ENCODE results near the gene TMED8.
A peak's percentile ranks its signal among the peaks of the same experiment; 100 is the strongest.
"Not testable (repeated sequence)": the region's sequence is repeated elsewhere in the genome, so short reads cannot be mapped to it uniquely, and the experiment has no call there.

Gene TMED8

DNA sequence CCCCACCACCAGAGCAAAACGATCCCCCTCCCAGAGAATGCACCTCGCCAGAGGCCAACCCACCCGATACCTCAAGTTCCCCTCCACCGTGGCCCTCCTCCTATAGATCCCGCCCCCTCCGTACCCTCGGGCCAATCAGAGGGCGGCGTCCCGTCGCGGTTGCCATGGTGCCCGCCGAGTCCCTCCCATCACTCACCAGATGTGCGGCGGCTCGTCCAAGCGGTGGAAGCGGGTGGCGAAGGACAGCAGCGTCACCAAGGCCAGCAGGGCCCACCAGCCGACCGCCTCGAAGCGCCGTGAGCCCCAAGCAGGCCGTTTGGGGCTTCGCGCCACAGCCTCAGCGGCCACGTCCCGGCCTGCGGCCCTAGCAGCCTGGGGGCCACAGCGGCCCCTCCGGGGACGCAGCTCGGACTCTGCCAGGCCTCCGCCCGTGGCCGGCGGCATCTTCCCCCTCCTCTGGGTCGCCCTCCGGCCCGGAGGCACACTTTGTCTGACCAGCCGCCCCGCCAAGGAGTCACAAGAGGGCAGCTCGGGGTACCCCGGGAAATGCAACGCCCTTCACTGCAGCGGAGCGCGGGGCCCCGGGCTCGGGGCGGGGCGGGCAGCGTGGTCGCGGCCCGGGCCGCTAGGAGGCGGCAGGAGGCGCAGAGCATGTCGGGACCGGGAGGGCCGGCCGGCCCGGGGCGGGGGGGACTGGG is 56.5 kb downstream of the TMED8 start, which contains the start of gene POMT2:
POMT2 (minus strand) TSS at position 646 of the 698 bp plus-strand sequence; CDS start at position 444, 202 bp downstream.
- Mint-ChIP-seq H3K9me3 (no peaks in the 10 kb centered on the region), H3K27me3 (no peaks in the 10 kb centered on the region), H3K36me3 (no peaks in the 10 kb centered on the region), H3K27ac (peak within 1 kb of the TSS; percentile 97), H3K4me1 (peaks cover 21% of the 10 kb centered on the region), H3K4me3 (peak within 1 kb of the TSS; percentile 95)
- peak; percentile 87 for ATAC-seq

DNA sequence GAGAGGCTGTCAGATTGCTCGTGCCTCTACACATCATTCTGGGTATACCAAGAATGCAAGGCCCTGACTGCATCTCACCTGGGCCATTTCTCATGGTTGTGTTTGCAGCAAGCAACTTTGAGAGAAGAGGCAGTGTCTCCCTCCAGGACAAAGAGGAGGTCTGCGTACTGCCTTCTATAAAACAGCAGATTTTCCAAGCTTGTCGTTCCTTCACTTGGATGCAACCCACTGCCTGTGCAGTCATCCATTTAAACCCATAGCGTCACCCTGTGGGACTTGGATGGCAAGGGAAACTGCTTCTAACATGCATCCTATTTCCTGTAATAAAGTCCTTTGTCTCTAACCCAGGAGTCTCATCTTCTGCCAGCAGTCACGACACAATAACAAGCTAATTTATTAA is 57.5 kb downstream of the TMED8 start:
- Mint-ChIP-seq H3K4me1 (peaks cover 21% of the 10 kb centered on the region), H3K27ac (no peak overlapping the region), H3K4me3 (no peak overlapping the region), H3K36me3 (no peaks in the 10 kb centered on the region), H3K9me3 (no peaks in the 10 kb centered on the region), H3K27me3 (no peaks in the 10 kb centered on the region)
- ATAC-seq = no peak

DNA sequence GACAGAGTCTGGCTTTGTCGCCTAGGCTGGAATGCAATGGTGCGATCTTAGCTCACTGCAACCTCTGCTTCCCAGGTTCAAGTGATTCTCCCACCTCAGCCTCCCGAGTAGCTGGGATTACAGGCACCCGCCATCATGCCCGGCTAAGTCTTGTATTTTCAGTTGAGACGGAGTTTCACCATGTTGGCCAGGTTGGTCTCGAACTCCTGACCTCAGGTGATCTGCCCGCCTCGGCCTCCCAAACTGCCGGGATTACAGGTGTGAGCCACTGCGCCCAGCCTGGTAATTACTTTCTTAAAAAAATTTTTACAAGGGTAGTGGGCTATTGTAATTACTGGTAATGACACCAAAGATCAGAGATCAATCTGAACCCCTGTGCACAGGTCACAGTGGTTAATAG is 58.1 kb downstream of the TMED8 start:
- H3K27ac Mint-ChIP-seq, H3K9me3 Mint-ChIP-seq, H3K4me3 Mint-ChIP-seq, H3K27me3 Mint-ChIP-seq, H3K36me3 Mint-ChIP-seq, ATAC-seq: not testable (repeated sequence)
- peaks cover 21% of the 10 kb centered on the region for H3K4me1 Mint-ChIP-seq

DNA sequence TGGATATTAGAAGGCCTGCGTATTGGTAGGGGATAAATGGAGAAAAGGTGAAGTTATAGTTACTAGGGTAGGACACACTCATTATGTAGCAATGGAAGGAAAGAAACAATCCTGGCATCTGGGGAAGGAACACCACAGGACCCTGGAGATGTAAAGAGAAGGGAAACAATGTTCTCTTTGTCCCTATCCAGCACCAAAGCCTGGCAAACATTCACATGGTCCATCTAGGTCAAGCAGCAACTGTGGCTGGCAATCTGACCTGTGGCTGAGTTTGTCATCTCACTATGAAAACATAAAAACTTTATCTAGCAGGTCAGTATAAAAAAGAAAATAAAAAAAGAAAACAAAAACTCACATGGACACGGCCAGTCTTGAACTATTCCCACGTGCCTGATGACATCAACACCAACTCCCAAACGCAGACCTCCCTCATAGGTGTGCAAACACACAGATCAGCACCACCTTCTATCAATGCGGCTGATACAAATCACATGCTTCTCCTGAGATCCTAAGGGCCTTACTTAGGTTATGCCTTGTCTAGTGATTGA is 58.8 kb downstream of the TMED8 start:
- Mint-ChIP-seq H3K36me3 (no peaks in the 10 kb centered on the region), H3K4me1 (peaks cover 21% of the 10 kb centered on the region), H3K4me3 (no peak overlapping the region), H3K9me3 (no peaks in the 10 kb centered on the region), H3K27ac (no peak overlapping the region), H3K27me3 (no peaks in the 10 kb centered on the region)
- ATAC-seq = no peak

DNA sequence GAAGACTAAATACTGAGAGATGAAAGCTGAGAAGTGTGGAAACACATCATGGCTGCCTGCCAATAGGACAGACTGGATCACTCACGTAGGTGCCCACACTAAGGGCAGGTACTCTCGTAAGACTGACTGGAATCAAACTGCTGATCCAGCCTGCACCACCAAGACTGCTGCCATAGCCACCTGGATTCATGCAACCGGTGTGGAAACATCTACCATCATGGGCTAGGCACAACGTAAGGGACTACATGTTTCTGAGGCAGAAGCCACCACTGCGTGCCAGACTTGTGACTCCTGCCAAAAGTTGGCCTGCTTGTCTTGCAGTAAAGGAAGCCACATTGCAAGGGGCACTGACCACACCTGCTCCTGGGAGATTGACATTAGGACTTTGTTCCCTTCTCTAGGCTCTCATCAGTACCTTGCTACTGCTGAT is 60.0 kb downstream of the TMED8 start:
- Mint-ChIP-seq H3K4me3 (no peak overlapping the region), H3K36me3 (no peaks in the 10 kb centered on the region), H3K9me3 (no peaks in the 10 kb centered on the region), H3K27me3 (no peaks in the 10 kb centered on the region), H3K27ac (no peak overlapping the region), H3K4me1 (peaks cover 11% of the 10 kb centered on the region)
- ATAC-seq = no peak

DNA sequence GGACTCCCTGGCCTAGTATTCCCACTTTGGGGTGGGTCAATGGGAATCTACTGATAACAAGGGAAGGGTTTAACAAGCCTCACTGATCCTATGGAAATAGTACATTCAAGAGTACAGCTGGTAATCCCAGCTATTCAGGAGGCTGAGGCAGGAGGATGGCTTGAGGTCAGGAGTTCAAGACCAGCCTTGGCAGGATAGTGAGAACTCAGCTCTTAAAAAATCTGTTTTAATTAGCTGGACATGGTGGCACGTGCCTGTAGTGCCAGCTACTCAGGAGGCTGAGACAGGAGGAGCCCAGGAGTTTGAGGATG is 60.7 kb downstream of the TMED8 start:
- ATAC-seq = no peak
- Mint-ChIP-seq H3K36me3 (peaks cover 4% of the 10 kb centered on the region), H3K4me3 (no peak overlapping the region), H3K27me3 (no peaks in the 10 kb centered on the region), H3K27ac (no peak overlapping the region), H3K9me3 (no peaks in the 10 kb centered on the region), H3K4me1 (peaks cover 7% of the 10 kb centered on the region)

DNA sequence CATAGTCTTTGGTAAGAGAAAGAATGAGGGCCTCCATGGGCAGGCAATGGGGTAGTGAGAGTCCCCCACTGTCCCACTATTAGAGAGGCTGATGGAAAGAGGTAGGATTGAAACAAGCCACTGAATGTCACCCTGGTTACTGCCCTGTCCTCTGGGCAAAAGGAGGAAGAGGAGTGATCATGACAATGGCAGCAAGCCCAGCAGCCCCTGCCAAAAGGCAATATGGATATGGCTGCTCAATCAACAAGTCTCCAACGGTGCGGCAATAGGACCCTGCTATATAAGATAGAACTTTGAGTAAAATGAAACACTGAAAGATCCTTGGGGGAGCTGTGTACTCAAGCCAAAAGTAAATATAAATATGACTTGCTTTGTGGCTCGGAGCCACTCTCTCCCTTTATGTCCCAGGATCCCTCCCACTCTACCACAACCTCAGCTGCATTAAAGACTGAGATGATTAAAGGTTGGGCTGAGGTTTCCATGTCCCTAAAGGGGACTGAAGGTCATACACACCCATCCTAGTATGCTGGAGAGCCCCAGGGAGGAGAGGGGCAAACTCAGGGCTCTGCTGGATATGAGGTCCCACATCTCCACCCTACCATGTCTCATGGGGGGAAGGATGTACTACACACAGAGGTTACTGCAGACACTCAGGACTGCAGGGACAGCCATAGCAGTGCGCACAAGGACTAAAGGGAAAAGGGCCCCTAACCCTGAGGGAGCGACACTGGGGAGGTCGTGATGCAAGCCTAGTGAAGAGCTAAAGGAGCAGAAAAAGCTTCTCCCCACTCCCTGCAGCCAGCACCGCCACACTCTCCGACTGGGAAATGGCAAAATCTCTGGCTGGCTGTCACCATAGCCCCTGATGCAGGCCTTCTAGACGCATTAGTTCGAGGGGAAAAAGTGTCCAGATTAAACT is 62.1 kb downstream of the TMED8 start:
- Mint-ChIP-seq H3K9me3 (no peaks in the 10 kb centered on the region), H3K4me3 (no peak overlapping the region), H3K27me3 (no peaks in the 10 kb centered on the region), H3K27ac (no peak overlapping the region), H3K36me3 (peaks cover 10% of the 10 kb centered on the region), H3K4me1 (peaks cover 2% of the 10 kb centered on the region)
- ATAC-seq = no peak

DNA sequence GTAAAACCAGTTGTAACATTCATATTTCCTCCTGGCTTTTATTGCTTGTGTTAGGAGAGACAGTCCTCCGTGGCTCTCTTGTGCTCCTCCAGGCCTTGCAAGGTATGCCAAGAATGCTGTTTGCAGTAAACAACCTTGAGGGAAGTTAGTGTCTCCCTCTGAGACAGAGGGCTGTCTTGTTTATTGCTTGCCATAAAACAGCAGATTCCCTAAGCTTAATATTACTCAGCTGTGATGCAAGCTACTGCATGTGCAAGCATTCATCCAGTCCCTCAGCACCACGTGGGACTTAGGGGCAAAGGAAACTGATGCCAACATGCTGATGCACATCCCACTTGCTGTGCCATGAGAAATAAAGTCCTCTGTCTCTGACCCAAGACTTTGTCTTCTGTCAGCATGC is 62.9 kb downstream of the TMED8 start:
- no peaks in the 10 kb centered on the region for H3K27me3 Mint-ChIP-seq
- H3K9me3 Mint-ChIP-seq = no peaks in the 10 kb centered on the region
- no peaks in the 10 kb centered on the region for H3K4me1 Mint-ChIP-seq
- no peak overlapping the region for H3K27ac Mint-ChIP-seq
- H3K36me3 Mint-ChIP-seq = peaks cover 10% of the 10 kb centered on the region
- no peak overlapping the region for H3K4me3 Mint-ChIP-seq
- no peak for ATAC-seq

DNA sequence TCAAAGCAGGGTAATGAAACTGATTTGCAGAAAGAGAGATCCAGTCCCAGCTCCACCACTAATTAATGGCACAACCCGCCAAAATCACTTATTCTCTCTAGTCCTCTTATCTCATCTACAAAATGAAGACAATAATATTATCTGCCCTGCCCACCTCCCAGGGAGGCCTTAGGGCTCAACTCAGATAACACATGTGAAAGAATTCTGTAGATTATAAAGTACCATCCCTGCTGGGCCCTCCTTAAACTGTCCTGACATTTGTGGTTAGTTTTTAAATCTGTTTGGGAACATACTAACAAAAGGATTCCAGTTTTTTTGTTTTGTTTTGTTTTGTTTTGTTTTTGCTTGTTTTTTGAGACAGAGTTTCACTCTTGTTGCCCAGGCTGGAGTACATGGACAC is 63.5 kb downstream of the TMED8 start:
- no peak overlapping the region for H3K4me3 Mint-ChIP-seq
- H3K36me3 Mint-ChIP-seq = peaks cover 10% of the 10 kb centered on the region
- H3K4me1 Mint-ChIP-seq = peaks cover 4% of the 10 kb centered on the region
- H3K27me3 Mint-ChIP-seq = no peaks in the 10 kb centered on the region
- no peak overlapping the region for H3K27ac Mint-ChIP-seq
- H3K9me3 Mint-ChIP-seq = no peaks in the 10 kb centered on the region
- no peak for ATAC-seq

DNA sequence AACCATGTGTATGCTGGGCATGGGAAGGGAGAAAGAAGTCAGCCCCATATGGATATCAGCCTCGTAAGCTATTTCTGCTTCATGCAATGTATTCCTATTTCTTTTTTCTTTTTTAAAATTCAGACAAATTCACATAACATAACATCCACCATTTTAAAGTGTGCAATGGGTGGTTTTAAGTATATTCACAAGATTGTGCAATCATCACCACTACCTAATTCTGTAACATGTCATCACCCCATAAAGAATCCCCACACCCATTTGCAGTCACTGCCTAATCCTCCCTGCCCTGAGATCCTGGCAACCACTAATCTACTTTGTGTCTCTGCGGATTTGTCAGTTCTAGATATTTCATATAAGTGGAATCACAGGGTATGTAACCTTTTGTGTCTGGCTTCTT is 65.7 kb downstream of the TMED8 start:
- Mint-ChIP-seq H3K9me3 (no peaks in the 10 kb centered on the region), H3K27ac (no peak overlapping the region), H3K4me3 (no peak overlapping the region), H3K36me3 (peaks cover 12% of the 10 kb centered on the region), H3K4me1 (peaks cover 11% of the 10 kb centered on the region), H3K27me3 (no peaks in the 10 kb centered on the region)
- ATAC-seq = no peak

DNA sequence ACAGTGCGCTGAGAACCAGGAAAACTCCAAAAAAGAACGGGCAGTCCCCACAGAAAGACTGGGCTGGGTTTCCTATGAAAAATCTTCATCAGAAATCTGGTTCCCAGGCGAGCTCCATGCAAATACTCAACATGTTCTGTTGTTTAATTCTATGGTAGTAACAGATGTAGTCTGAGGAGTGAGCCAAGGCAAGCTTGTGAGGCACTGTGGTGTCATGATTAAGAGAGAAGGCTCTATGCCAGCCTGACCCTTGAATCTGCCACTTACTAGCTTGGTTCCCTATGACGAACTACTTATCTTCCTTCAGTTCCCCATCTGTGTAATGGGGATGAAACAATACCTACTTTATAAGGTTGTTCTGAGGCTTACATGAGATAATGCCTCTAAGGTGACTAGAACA is 66.9 kb downstream of the TMED8 start:
- H3K9me3 Mint-ChIP-seq = no peaks in the 10 kb centered on the region
- no peak overlapping the region for H3K4me3 Mint-ChIP-seq
- peaks cover 17% of the 10 kb centered on the region for H3K36me3 Mint-ChIP-seq
- H3K27me3 Mint-ChIP-seq = no peaks in the 10 kb centered on the region
- peaks cover 11% of the 10 kb centered on the region for H3K4me1 Mint-ChIP-seq
- ATAC-seq = no peak
- no peak overlapping the region for H3K27ac Mint-ChIP-seq

DNA sequence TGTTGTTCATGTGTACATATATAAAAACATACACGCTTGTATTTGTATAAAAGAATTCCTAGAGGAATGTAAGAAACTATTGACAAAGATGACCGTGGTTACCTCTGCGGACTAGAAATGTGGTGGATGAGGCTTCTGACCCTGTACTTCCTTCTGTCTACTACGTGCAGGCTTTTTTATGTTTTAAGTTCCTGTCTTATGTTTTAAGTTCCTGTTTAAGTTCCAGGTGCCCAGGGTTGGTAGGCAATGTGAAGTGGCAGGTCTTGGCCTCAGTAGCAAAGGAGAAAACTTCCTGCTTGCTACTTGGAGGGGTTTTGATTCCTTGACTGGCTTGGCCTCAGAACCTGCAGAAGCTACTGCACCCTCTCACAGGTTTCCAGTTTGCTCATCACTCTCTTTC is 67.8 kb downstream of the TMED8 start:
- H3K27ac Mint-ChIP-seq = no peak overlapping the region
- no peak for ATAC-seq
- H3K4me3 Mint-ChIP-seq = no peak overlapping the region

DNA sequence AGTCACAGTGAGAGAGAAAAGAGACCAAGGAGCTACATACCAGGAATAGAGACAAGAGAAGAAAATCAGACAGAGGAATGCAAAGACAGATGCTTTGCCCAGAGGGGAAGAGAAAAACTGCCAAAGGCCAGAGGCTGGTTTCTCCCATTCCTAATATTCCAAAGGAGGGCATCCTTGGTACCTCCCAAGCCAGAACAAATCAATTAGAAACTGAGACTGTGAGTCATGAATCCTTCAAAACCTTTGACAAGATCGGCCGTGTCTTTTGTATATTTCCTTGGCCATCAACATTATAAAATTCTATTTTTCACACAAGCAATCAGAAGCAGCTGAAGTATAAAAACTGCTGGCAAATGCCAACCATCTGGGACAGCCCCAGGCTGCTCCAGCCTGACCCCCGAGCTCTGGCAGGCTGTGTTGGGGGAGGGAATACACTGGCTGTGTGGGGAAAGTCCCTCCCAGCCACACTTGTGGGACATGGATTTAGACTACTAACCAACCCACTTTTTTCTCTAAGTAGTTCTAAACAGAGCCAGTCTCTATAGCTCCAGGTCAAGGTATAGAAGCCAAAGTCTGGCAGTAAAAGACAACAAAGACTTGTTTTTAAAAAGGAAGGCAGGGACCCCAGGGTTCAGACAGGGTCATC is 69.9 kb downstream of the TMED8 start:
- peaks cover 11% of the 10 kb centered on the region for H3K4me1 Mint-ChIP-seq
- no peaks in the 10 kb centered on the region for H3K9me3 Mint-ChIP-seq
- ATAC-seq = no peak
- H3K27me3 Mint-ChIP-seq = no peaks in the 10 kb centered on the region
- peaks cover 32% of the 10 kb centered on the region for H3K36me3 Mint-ChIP-seq
- H3K4me3 Mint-ChIP-seq = no peak overlapping the region
- H3K27ac Mint-ChIP-seq = no peak overlapping the region

More for the DNA sequence above, 67.8 kb downstream of the TMED8 start:
- no peaks in the 10 kb centered on the region for H3K9me3 Mint-ChIP-seq
- peaks cover 11% of the 10 kb centered on the region for H3K4me1 Mint-ChIP-seq
- H3K27me3 Mint-ChIP-seq = no peaks in the 10 kb centered on the region
- H3K36me3 Mint-ChIP-seq = peaks cover 25% of the 10 kb centered on the region

DNA sequence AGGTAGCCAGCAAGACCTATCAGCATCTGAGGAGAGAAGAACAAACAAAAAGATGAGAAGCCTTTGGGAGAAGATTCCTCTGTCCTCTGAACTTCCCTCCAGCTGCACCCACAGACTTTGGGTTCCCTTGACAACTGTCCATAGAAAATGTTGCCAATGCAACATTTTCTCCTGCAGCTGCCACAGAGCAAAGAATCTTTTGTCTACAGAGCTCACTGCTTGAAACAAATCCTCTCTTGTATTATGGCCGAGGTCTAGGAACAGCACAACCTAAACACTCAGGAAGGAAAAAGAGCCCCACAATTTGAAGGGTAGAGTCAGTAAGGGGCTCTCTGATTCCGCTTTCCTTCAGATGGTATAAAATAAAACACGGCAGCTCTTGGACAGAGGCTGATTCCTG is 70.5 kb downstream of the TMED8 start:
- Mint-ChIP-seq H3K27me3 (no peaks in the 10 kb centered on the region), H3K36me3 (peaks cover 30% of the 10 kb centered on the region), H3K9me3 (no peaks in the 10 kb centered on the region), H3K4me3 (no peak overlapping the region), H3K27ac (no peak overlapping the region), H3K4me1 (peaks cover 11% of the 10 kb centered on the region)
- ATAC-seq = no peak

DNA sequence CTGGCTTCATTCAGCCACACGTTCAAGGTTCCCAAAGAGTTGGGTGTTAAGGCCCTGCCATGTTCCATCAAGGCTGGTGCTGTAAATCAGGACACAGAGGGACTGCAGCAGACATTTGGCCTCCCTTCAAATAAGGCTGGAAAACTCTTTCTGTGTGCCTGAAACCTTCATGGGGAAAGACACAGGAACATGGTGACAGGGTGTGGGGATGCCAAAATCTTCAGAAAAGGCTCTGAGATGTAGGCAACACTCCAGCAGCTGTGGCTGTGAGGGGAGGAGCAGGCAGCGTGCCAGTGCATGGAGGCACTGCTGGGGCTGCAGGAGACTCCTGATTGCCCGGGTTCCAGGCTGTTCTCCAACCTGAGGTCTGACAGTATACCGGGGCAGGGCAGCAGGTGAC is 71.2 kb downstream of the TMED8 start:
- no peaks in the 10 kb centered on the region for H3K9me3 Mint-ChIP-seq
- H3K27me3 Mint-ChIP-seq = no peaks in the 10 kb centered on the region
- H3K4me1 Mint-ChIP-seq = peaks cover 11% of the 10 kb centered on the region
- no peak overlapping the region for H3K27ac Mint-ChIP-seq
- peaks cover 23% of the 10 kb centered on the region for H3K36me3 Mint-ChIP-seq
- no peak for ATAC-seq
- H3K4me3 Mint-ChIP-seq = no peak overlapping the region

Measured in stimulated activated memory B cell treated with anti-CD40 and anti-IgM and Interleukin-4, amounts not matched to agents 10 μg/mL and 1 μg/mL and 100 μg/mL, for 72 hours (primary cell).